G401.6 (cell line): ENCODE results near the gene MYH7B.

Experiments used
- FAIRE-seq: peaks from 2 replicates; lab custom pipeline; 2012; peaks lifted over from hg19 to GRCh38; lab: Jason Lieb, UNC

The MYH7B gene

GRCh38 chr20:34977365-34978091 is 21.9 kb downstream of the MYH7B start:
- no peak for FAIRE-seq

- FAIRE-seq = no peak
These were observed 22.6 kb downstream of the MYH7B start for GRCh38 chr20:34978092-34978744.

GRCh38 chr20:34979366-34980153 is 23.9 kb downstream of the MYH7B start:
- FAIRE-seq = no peak

- FAIRE-seq = no peak
These were observed 25.0 kb downstream of the MYH7B start for GRCh38 chr20:34980543-34981233.

GRCh38 chr20:34982270-34983088 is 26.8 kb downstream of the MYH7B start:
- no peak for FAIRE-seq

- FAIRE-seq = no peak
These were observed 27.6 kb downstream of the MYH7B start for GRCh38 chr20:34983089-34983820.

GRCh38 chr20:34983995-34984735 is 28.5 kb downstream of the MYH7B start:
- FAIRE-seq = no peak

GRCh38 chr20:34984756-34985261 is 29.1 kb downstream of the MYH7B start:
- no peak for FAIRE-seq

- FAIRE-seq = no peak
These were observed 30.0 kb downstream of the MYH7B start for GRCh38 chr20:34985461-34986310.

- FAIRE-seq = no peak
These were observed 30.9 kb downstream of the MYH7B start for GRCh38 chr20:34986311-34987287.

- no peak for FAIRE-seq
These were observed 31.9 kb downstream of the MYH7B start for GRCh38 chr20:34987288-34988190.

- FAIRE-seq = no peak
These were observed 32.5 kb downstream of the MYH7B start for GRCh38 chr20:34988191-34988540.

- no peak for FAIRE-seq
These were observed 33.5 kb downstream of the MYH7B start for GRCh38 chr20:34989118-34989517.

GRCh38 chr20:34989670-34990069 is 34.0 kb downstream of the MYH7B start:
- no peak for FAIRE-seq

- FAIRE-seq = no peak
These were observed 34.6 kb downstream of the MYH7B start for GRCh38 chr20:34990231-34990630.

- no peak for FAIRE-seq
These were observed 35.1 kb downstream of the MYH7B start for GRCh38 chr20:34990661-34991214.
